GM19467 (cell line): ENCODE results near the gene CENPO.
"Not testable (repeated sequence)": the region's sequence is repeated elsewhere in the genome, so short reads cannot be mapped to it uniquely, and the experiment has no call there.

ENCODE experiments used
- ATAC-seq: cut with Tn5 transposase; IDR thresholded peaks from one replicate; pipeline ENCODE4 v1.9.1; 2021; ENCODE audit warnings: mild to moderate bottlenecking, moderate library complexity; ENCODE audit not compliant: unreplicated experiment

CENPO gene

GRCh38 chr2:24822049-24822706 is 29.0 kb downstream of the CENPO start:
- ATAC-seq = no peak

- no peak for ATAC-seq
Measured at GRCh38 chr2:24824071-24824588, 30.9 kb downstream of the CENPO start.

GRCh38 chr2:24824966-24825882 is 32.0 kb downstream of the CENPO start:
- no peak for ATAC-seq

- ATAC-seq = no peak
Measured at GRCh38 chr2:24825883-24826772, 32.9 kb downstream of the CENPO start.

GRCh38 chr2:24826773-24827145 is 33.5 kb downstream of the CENPO start:
- ATAC-seq = no peak

GRCh38 chr2:24827321-24828237 is 34.4 kb downstream of the CENPO start:
- ATAC-seq = peak; percentile 66

GRCh38 chr2:24828238-24828996 is 35.2 kb downstream of the CENPO start:
- ATAC-seq = no peak

GRCh38 chr2:24830351-24830750 is 37.1 kb downstream of the CENPO start:
- no peak for ATAC-seq

GRCh38 chr2:24830786-24831185 is 37.6 kb downstream of the CENPO start:
- ATAC-seq = no peak

GRCh38 chr2:24831221-24832072 is 38.2 kb downstream of the CENPO start:
- no peak for ATAC-seq

- no peak for ATAC-seq
Measured at GRCh38 chr2:24832073-24832461, 38.8 kb downstream of the CENPO start.

GRCh38 chr2:24832521-24832920 is 39.3 kb downstream of the CENPO start:
- ATAC-seq = no peak

- ATAC-seq = no peak
Measured at GRCh38 chr2:24832931-24833701, 39.9 kb downstream of the CENPO start.

- ATAC-seq = no peak
Measured at GRCh38 chr2:24833821-24834732, 40.9 kb downstream of the CENPO start.

- ATAC-seq = no peak
Measured at GRCh38 chr2:24834733-24835395, 41.6 kb downstream of the CENPO start.

- not testable (repeated sequence) for ATAC-seq
Measured at GRCh38 chr2:24835411-24835810, 42.2 kb downstream of the CENPO start.
